ENCODE results near the gene SLC9A1.
A peak's percentile ranks its signal among the peaks of the same experiment; 100 is the strongest.

The SLC9A1 gene

DNA sequence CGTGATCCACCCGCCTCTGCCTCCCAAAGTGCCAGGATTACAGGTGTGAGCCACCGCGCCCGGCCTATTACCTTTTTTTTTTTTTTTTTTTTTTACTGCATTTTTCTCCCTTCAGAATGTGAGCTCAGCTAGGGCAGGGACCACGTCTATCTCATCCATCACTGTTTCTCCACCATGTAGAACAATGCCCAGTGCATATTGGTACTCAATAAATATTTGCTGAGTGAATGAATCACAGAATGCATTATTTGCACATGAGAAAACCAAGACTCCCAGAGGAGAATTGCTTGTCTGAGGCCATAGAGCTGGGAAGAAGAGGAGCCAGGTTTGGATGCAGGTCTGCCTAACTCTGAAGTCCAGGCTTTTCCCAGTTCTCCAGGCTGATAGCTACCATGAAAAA lies 8.2 kb upstream of the SLC9A1 start:
- H3K4me1 ChIP-seq (ENCODE audit: low read length): peaks cover 3% of the 10 kb centered on the region; the same call in 1 of the 2 replicates

GRCh38 chr1:27162090-27162489 lies 7.2 kb upstream of the SLC9A1 start:
- Histone ChIP-seq H3K4me3 (ENCODE audit: low read length) (no peak overlapping the region), H3K36me3 (replicated peaks; ENCODE audit: low read depth, low read length) (no peaks in the 10 kb centered on the region), H3K9me3 (ENCODE audit: insufficient read depth, low read length) (no peaks in the 10 kb centered on the region), H3K4me1 (ENCODE audit: low read length) (peaks cover 3% of the 10 kb centered on the region; the same call in 1 of the 2 replicates), H3K9ac (ENCODE audit: low read length) (no peak overlapping the region), H3K27ac (ENCODE audit: low read length) (no peak overlapping the region), H3K79me2 (ENCODE audit: low read length) (no peaks in the 10 kb centered on the region), H4K20me1 (ENCODE audit: insufficient read depth, low read length) (no peaks in the 10 kb centered on the region), H3K4me2 (ENCODE audit: low read length) (no peak overlapping the region), H3K27me3 (ENCODE audit: low read depth, low read length) (no peaks in the 10 kb centered on the region), H2AFZ (ENCODE audit: low read depth, low read length) (no peak overlapping the region)
- no peak for TF ChIP-seq EZH2phosphoT487 (IDR thresholded peaks at IDR 0.05; ENCODE audit: low read depth)
- TF ChIP-seq, protein P1, sequence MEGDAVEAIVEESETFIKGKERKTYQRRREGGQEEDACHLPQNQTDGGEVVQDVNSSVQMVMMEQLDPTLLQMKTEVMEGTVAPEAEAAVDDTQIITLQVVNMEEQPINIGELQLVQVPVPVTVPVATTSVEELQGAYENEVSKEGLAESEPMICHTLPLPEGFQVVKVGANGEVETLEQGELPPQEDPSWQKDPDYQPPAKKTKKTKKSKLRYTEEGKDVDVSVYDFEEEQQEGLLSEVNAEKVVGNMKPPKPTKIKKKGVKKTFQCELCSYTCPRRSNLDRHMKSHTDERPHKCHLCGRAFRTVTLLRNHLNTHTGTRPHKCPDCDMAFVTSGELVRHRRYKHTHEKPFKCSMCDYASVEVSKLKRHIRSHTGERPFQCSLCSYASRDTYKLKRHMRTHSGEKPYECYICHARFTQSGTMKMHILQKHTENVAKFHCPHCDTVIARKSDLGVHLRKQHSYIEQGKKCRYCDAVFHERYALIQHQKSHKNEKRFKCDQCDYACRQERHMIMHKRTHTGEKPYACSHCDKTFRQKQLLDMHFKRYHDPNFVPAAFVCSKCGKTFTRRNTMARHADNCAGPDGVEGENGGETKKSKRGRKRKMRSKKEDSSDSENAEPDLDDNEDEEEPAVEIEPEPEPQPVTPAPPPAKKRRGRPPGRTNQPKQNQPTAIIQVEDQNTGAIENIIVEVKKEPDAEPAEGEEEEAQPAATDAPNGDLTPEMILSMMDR (IDR thresholded peaks at IDR 0.05; ENCODE audit: low read depth, low read length): no peak

More for the DNA sequence above, 8.2 kb upstream of the SLC9A1 start:
- Histone ChIP-seq H3K9me3 (ENCODE audit: insufficient read depth, low read length) (no peaks in the 10 kb centered on the region), H3K36me3 (replicated peaks; ENCODE audit: low read depth, low read length) (no peaks in the 10 kb centered on the region), H4K20me1 (ENCODE audit: insufficient read depth, low read length) (no peaks in the 10 kb centered on the region), H2AFZ (ENCODE audit: low read depth, low read length) (no peak overlapping the region), H3K27ac (ENCODE audit: low read length) (no peak overlapping the region), H3K4me3 (ENCODE audit: low read length) (no peak overlapping the region), H3K27me3 (ENCODE audit: low read depth, low read length) (no peaks in the 10 kb centered on the region), H3K9ac (ENCODE audit: low read length) (no peak overlapping the region), H3K4me2 (ENCODE audit: low read length) (no peak overlapping the region), H3K79me2 (ENCODE audit: low read length) (no peaks in the 10 kb centered on the region)
- TF ChIP-seq EZH2phosphoT487 (IDR thresholded peaks at IDR 0.05; ENCODE audit: low read depth): no peak
- TF ChIP-seq, protein P1 (IDR thresholded peaks at IDR 0.05; ENCODE audit: low read depth, low read length): no peak

GRCh38 chr1:27161594-27161993 lies 6.7 kb upstream of the SLC9A1 start:
- H3K9ac ChIP-seq (ENCODE audit: low read length): no peak overlapping the region
- H4K20me1 ChIP-seq (ENCODE audit: insufficient read depth, low read length): no peaks in the 10 kb centered on the region
- no peak for TF ChIP-seq EZH2phosphoT487 (IDR thresholded peaks at IDR 0.05; ENCODE audit: low read depth)
- TF ChIP-seq, protein P1 (IDR thresholded peaks at IDR 0.05; ENCODE audit: low read depth, low read length): no peak
- H2AFZ ChIP-seq (ENCODE audit: low read depth, low read length): 0 out of 2 replicates have a peak overlapping the region, but pooled peaks have one; percentile 74
- no peak overlapping the region for H3K4me3 ChIP-seq (ENCODE audit: low read length)
- H3K4me1 ChIP-seq (ENCODE audit: low read length): peaks cover 3% of the 10 kb centered on the region; the same call in 1 of the 2 replicates
- no peaks in the 10 kb centered on the region for H3K27me3 ChIP-seq (ENCODE audit: low read depth, low read length)
- no peak overlapping the region for H3K4me2 ChIP-seq (ENCODE audit: low read length)
- H3K27ac ChIP-seq (ENCODE audit: low read length): no peak overlapping the region
- no peaks in the 10 kb centered on the region for H3K36me3 ChIP-seq (replicated peaks; ENCODE audit: low read depth, low read length)
- H3K9me3 ChIP-seq (ENCODE audit: insufficient read depth, low read length): no peaks in the 10 kb centered on the region
- H3K79me2 ChIP-seq (ENCODE audit: low read length): no peaks in the 10 kb centered on the region

DNA sequence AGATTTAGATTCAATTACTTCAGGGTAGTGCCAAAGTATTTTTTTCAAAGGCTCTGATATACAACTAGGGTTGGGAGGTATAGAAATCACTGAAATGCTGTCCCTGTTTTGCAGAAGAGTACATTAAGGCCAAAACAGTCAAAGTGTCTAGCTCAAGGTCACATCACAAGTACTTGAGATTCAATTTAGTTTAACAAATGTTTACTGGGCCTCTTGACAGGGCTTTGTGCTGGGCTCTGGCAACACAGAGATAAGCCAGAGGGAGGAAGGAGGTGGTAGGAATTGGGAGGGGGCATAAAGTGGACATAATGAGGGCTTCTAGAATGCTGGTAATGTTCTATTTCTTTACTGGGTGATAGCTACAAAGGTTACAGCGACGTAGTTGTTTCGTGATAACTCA lies 2.3 kb upstream of the SLC9A1 start:
- Histone ChIP-seq H3K36me3 (replicated peaks; ENCODE audit: low read depth, low read length) (no peaks in the 10 kb centered on the region), H3K79me2 (ENCODE audit: low read length) (peaks cover 26% of the 10 kb centered on the region), H2AFZ (ENCODE audit: low read depth, low read length) (no peak overlapping the region), H3K9me3 (ENCODE audit: insufficient read depth, low read length) (no peaks in the 10 kb centered on the region), H4K20me1 (ENCODE audit: insufficient read depth, low read length) (no peaks in the 10 kb centered on the region), H3K27me3 (ENCODE audit: low read depth, low read length) (no peaks in the 10 kb centered on the region), H3K9ac (ENCODE audit: low read length) (no peak overlapping the region), H3K4me1 (ENCODE audit: low read length) (peaks cover 25% of the 10 kb centered on the region), H3K4me2 (ENCODE audit: low read length) (no peak overlapping the region), H3K4me3 (ENCODE audit: low read length) (no peak overlapping the region), H3K27ac (ENCODE audit: low read length) (no peak overlapping the region)
- TF ChIP-seq, protein P1 (IDR thresholded peaks at IDR 0.05; ENCODE audit: low read depth, low read length): no peak
- no peak for TF ChIP-seq EZH2phosphoT487 (IDR thresholded peaks at IDR 0.05; ENCODE audit: low read depth)
